K562 (cell line): ENCODE results near the gene MTMR3. TPM values are rescaled to one million over a fixed set of nuclear protein-coding genes. Genes with fewer than 3 reads are reported as not detected.
A peak's percentile ranks its signal among the peaks of the same experiment; 100 is the strongest.

Experiments
- BCL6 ChIP-seq: fragments of 250-450 bp; sonication (Bioruptor Pico); IDR thresholded peaks from 2 replicates; pipeline ENCODE4 v1.4.0; 2020
- CREBBP ChIP-seq: IDR thresholded peaks from one replicate; pipeline ENCODE4 v1.6.1; 2012; ENCODE audit warnings: low read depth, mild to moderate bottlenecking, control low read depth, inconsistent platforms, low read length
- DACH1 ChIP-seq: fragments of 450-650 bp; IDR thresholded peaks from 2 replicates; pipeline ENCODE4 v1.6.1; 2018; ENCODE audit not compliant: partially characterized antibody
- ID3 ChIP-seq, 2 experiments: fragments of 250-450 bp in 1 of 2; fragments of 450-650 bp in 1 of 2; sonication (Bioruptor Pico) in 1 of 2; IDR thresholded peaks; 2 replicates each; pipeline versions ENCODE4 v1.6.1 to v1.8.0; 2016 to 2021; ENCODE audit warnings: mild to moderate bottlenecking in 2 of 2, moderate library complexity in 2 of 2, missing compliant biosample characterization in 1 of 2, missing genetic modification characterization in 1 of 2
- IFI16 ChIP-seq: fragments of 250-450 bp; sonication (Bioruptor Pico); IDR thresholded peaks from 2 replicates; pipeline ENCODE4 v2.1.2; 2022; ENCODE audit warnings: mild to moderate bottlenecking, inconsistent platforms
- MBD2 ChIP-seq: sonication (generic); IDR thresholded peaks from 2 replicates; pipeline ENCODE4 v1.6.1; 2016; ENCODE audit warnings: low read depth, borderline replicate concordance
- MCM5 ChIP-seq: fragments of 450-650 bp; IDR thresholded peaks from 2 replicates; pipeline ENCODE4 v1.6.1; 2016; ENCODE audit warnings: low read depth
- NELFE ChIP-seq: IDR thresholded peaks from 2 replicates; pipeline ENCODE4 v1.6.1; 2011; ENCODE audit warnings: mild to moderate bottlenecking; ENCODE audit not compliant: insufficient read depth, insufficient read length
- NKRF ChIP-seq: fragments of 450-650 bp; IDR thresholded peaks from 2 replicates; pipeline ENCODE4 v1.6.1; 2016; ENCODE audit warnings: borderline replicate concordance
- PREB ChIP-seq: sonication (generic); formaldehyde crosslinking; IDR thresholded peaks from 2 replicates; pipeline ENCODE4 v1.8.1; 2023; ENCODE audit warnings: mild to moderate bottlenecking, missing genetic modification reagents
- PRMT5 ChIP-seq: sonication (generic); formaldehyde crosslinking; IDR thresholded peaks from 2 replicates; pipeline ENCODE4 v1.5.0; 2020; ENCODE audit warnings: missing genetic modification reagents
- SREBF1 ChIP-seq: fragments of 150-350 bp; IDR thresholded peaks from 2 replicates; pipeline ENCODE4 v1.6.1; 2014; ENCODE audit warnings: antibody characterized with exemption, low read depth, low read length, borderline replicate concordance
- TAF1 ChIP-seq: IDR thresholded peaks from 2 replicates; pipeline ENCODE4 v1.6.1; 2011; ENCODE audit warnings: mild to moderate bottlenecking, low read length, moderate library complexity; ENCODE audit not compliant: insufficient read depth, control insufficient read depth, severe bottlenecking; ENCODE audit errors: extremely low read depth
- UBTF ChIP-seq, 2 experiments: IDR thresholded peaks; 2 replicates each; pipeline ENCODE4 v1.6.1; 2012; ENCODE audit warnings: improper control_type of control experiment in 2 of 2, low read depth in 2 of 2, low read length in 2 of 2, borderline replicate concordance in 1 of 2
- ZKSCAN1 ChIP-seq: fragments of 150-350 bp; IDR thresholded peaks from 2 replicates; pipeline ENCODE4 v1.6.1; 2016; ENCODE audit warnings: low read depth, low read length
- ZNF133 ChIP-seq: fragments of 250-450 bp; sonication (Bioruptor Pico); IDR thresholded peaks from 2 replicates; pipeline ENCODE4 v1.4.0; 2020; ENCODE audit warnings: mild to moderate bottlenecking
- ZNF263 ChIP-seq: sonication (generic); formaldehyde crosslinking; IDR thresholded peaks from 2 replicates; pipeline ENCODE4 v1.8.0; 2022; ENCODE audit warnings: mild to moderate bottlenecking, missing genetic modification reagents, borderline replicate concordance
- ZNF511 ChIP-seq: sonication (generic); formaldehyde crosslinking; IDR thresholded peaks from 2 replicates; pipeline ENCODE4 v1.8.0; 2022; ENCODE audit warnings: mild to moderate bottlenecking, missing genetic modification reagents
- ZNF655 ChIP-seq: fragments of 250-450 bp; sonication (Bioruptor Pico); IDR thresholded peaks from 2 replicates; pipeline ENCODE4 v1.5.0; 2021
- polyA plus RNA-seq, 8 experiments: library from polyadenylated mRNA; depleted of rRNA in 4 of 8; stranded (reverse) in 5 of 8; unstranded in 3 of 8; fragments of >200 nt; fragmentation: Nextera tagmentation in 2 of 8; fragmentation: Illumina TruSeq in 1 of 8; extraction: Ambion mirVana in 2 of 8; extraction: Trizol in 1 of 8; gene quantifications; 2 replicates each; pipeline versions ENCODE4 v1.2.1 to v1.2.3, GENCODE V29; 2011 to 2014; ENCODE audit warnings: inconsistent platforms in 1 of 8, missing spikeins in 1 of 8
- total RNA-seq, 7 experiments: library from RNA; depleted of rRNA in 6 of 7; stranded (reverse); fragments of >200 nt in 6 of 7; fragmentation: Illumina TruSeq in 2 of 7; extraction: Trizol in 2 of 7; gene quantifications; 2 replicates each; pipeline versions ENCODE4 v1.2.1 to v1.2.3, GENCODE V29; 2011 to 2021; ENCODE audit warnings: low replicate concordance in 1 of 7

The MTMR3 gene
- total and polyA plus RNA-seq, 9 of the 15 experiments (the other 6 are each of a cell fraction or from before 2014, with no cell fraction given) = 1.6 to 13.7 (median 7.9) TPM

GRCh38 chr22:29837741-29838598 lies 45.0 kb upstream of the MTMR3 start, which contains the start of gene ASCC2 (continued):
- TF ChIP-seq ZNF263 (peak; percentile 28; the same call in 1 of the 2 replicates), PRMT5 (CRISPR knock-in tag) (no peak), ZKSCAN1 (no peak), NKRF (peak; percentile 78; the same call in 1 of the 2 replicates), PREB (CRISPR knock-in tag) (no peak), CREBBP (no peak), TAF1 (peak; percentile 60), ZNF655 (CRISPR knock-in tag) (no peak), MCM5 (no peak), NELFE (no peak), ZNF133 (CRISPR knock-in tag) (no peak), UBTF (IDR thresholded peaks at IDR 0.05; ENCODE audit: borderline replicate concordance in 1 of 2, low read depth in 2 of 2, low read length in 2 of 2) (no peak), SREBF1 (no peak), MBD2 (peak; percentile 24; the same call in 1 of the 2 replicates), DACH1 (no peak), ZNF511 (CRISPR knock-in tag) (peak; percentile 47), BCL6 (CRISPR knock-in tag) (no peak), ID3 (CRISPR knock-in tag; IDR thresholded peaks at IDR 0.05) (no peak), ID3 (tag; IDR thresholded peaks at IDR 0.05) (no peak), IFI16 (CRISPR knock-in tag) (no peak)
